ENCODE results near the gene NUDC. TPM values are rescaled to one million over a fixed set of nuclear protein-coding genes. Genes with fewer than 3 reads are reported as not detected.

The NUDC gene
- total RNA-seq, 1 donor from 2014 or later, result 45.9 TPM

GRCh38 chr1:26971590-26971989 is 50.0 kb downstream of the NUDC start:
- H3K36me3 ChIP-seq, result no peaks in the 10 kb centered on the region
- DNase-seq (ENCODE audit: extremely low spot score in 2 of 2), result no peak
- TF ChIP-seq POLR2AphosphoS5 (IDR thresholded peaks at IDR 0.05; ENCODE audit: insufficient read depth in 1 of 2, low read depth in 1 of 2) (no peak), CTCF (IDR thresholded peaks at IDR 0.05) (no peak), POLR2A (IDR thresholded peaks at IDR 0.05) (no peak)
- intact Hi-C loops (cut with DNase I), result no loop called here
- H3K9me3 ChIP-seq, result no peaks in the 10 kb centered on the region
- no peaks in the 10 kb centered on the region for H3K27me3 ChIP-seq
- no peak overlapping the region for H3K27ac ChIP-seq
- no peaks in the 10 kb centered on the region for H3K4me1 ChIP-seq
- H3K4me3 ChIP-seq, result no peak overlapping the region

GRCh38 chr1:26972390-26972789 is 50.8 kb downstream of the NUDC start:
- Histone ChIP-seq H3K9me3 (no peaks in the 10 kb centered on the region), H3K27ac (no peak overlapping the region), H3K4me3 (no peak overlapping the region), H3K4me1 (no peaks in the 10 kb centered on the region), H3K27me3 (no peaks in the 10 kb centered on the region), H3K36me3 (no peaks in the 10 kb centered on the region)
- TF ChIP-seq POLR2A (IDR thresholded peaks at IDR 0.05), result no peak
- TF ChIP-seq POLR2AphosphoS5 (IDR thresholded peaks at IDR 0.05; ENCODE audit: insufficient read depth in 1 of 2, low read depth in 1 of 2), result no peak
- no peak for TF ChIP-seq CTCF (IDR thresholded peaks at IDR 0.05)
- intact Hi-C loops (cut with DNase I), result no loop called here
- no peak for DNase-seq (ENCODE audit: extremely low spot score in 2 of 2)

- H3K27ac ChIP-seq, result no peak overlapping the region
- intact Hi-C loops (cut with DNase I), result no loop called here
- DNase-seq (ENCODE audit: extremely low spot score in 2 of 2), result no peak
- no peaks in the 10 kb centered on the region for H3K4me1 ChIP-seq
- TF ChIP-seq POLR2AphosphoS5 (IDR thresholded peaks at IDR 0.05; ENCODE audit: insufficient read depth in 1 of 2, low read depth in 1 of 2) (no peak), CTCF (IDR thresholded peaks at IDR 0.05) (no peak)
- no peaks in the 10 kb centered on the region for H3K36me3 ChIP-seq
- no peaks in the 10 kb centered on the region for H3K27me3 ChIP-seq
- no peaks in the 10 kb centered on the region for H3K9me3 ChIP-seq
- no peak overlapping the region for H3K4me3 ChIP-seq
These were observed 51.3 kb downstream of the NUDC start for GRCh38 chr1:26972821-26973220.

GRCh38 chr1:26976621-26977510 is 55.3 kb downstream of the NUDC start:
- TF ChIP-seq POLR2AphosphoS5 (IDR thresholded peaks at IDR 0.05; ENCODE audit: insufficient read depth in 1 of 2, low read depth in 1 of 2) (no peak), CTCF (IDR thresholded peaks at IDR 0.05) (no peak), POLR2A (IDR thresholded peaks at IDR 0.05) (no peak)
- H3K4me3 ChIP-seq, result no peak overlapping the region
- intact Hi-C loops (cut with DNase I), result no loop called here
- no peaks in the 10 kb centered on the region for H3K4me1 ChIP-seq
- no peak overlapping the region for H3K27ac ChIP-seq
- DNase-seq (ENCODE audit: extremely low spot score in 2 of 2), result no peak
- H3K27me3 ChIP-seq, result no peaks in the 10 kb centered on the region
- no peaks in the 10 kb centered on the region for H3K36me3 ChIP-seq
- H3K9me3 ChIP-seq, result no peaks in the 10 kb centered on the region

GRCh38 chr1:26978901-26979300 is 57.4 kb downstream of the NUDC start:
- H3K36me3 ChIP-seq, result no peaks in the 10 kb centered on the region
- no peaks in the 10 kb centered on the region for H3K4me1 ChIP-seq
- H3K9me3 ChIP-seq, result no peaks in the 10 kb centered on the region
- intact Hi-C loops (cut with DNase I), result no loop called here
- H3K4me3 ChIP-seq, result no peak overlapping the region
- no peak overlapping the region for H3K27ac ChIP-seq
- H3K27me3 ChIP-seq, result no peaks in the 10 kb centered on the region
- no peak for DNase-seq (ENCODE audit: extremely low spot score in 2 of 2)
- no peak for TF ChIP-seq POLR2A (IDR thresholded peaks at IDR 0.05)
- no peak for TF ChIP-seq POLR2AphosphoS5 (IDR thresholded peaks at IDR 0.05; ENCODE audit: insufficient read depth in 1 of 2, low read depth in 1 of 2)
- no peak for TF ChIP-seq CTCF (IDR thresholded peaks at IDR 0.05)

All from vagina (tissue), 2 donors.